GM12873 (cell line): ENCODE data around the gene TANGO2.

Experiments
- TF ChIP-seq, protein P1 (sequence below): IDR thresholded peaks from 2 replicates; pipeline ENCODE4 v1.5.1; 2012; ENCODE audit warnings: low read depth, mild to moderate bottlenecking, moderate library complexity, low read length, control low read depth; ENCODE audit not compliant: insufficient read depth; ENCODE audit errors: missing control alignments

The TANGO2 gene

DNA sequence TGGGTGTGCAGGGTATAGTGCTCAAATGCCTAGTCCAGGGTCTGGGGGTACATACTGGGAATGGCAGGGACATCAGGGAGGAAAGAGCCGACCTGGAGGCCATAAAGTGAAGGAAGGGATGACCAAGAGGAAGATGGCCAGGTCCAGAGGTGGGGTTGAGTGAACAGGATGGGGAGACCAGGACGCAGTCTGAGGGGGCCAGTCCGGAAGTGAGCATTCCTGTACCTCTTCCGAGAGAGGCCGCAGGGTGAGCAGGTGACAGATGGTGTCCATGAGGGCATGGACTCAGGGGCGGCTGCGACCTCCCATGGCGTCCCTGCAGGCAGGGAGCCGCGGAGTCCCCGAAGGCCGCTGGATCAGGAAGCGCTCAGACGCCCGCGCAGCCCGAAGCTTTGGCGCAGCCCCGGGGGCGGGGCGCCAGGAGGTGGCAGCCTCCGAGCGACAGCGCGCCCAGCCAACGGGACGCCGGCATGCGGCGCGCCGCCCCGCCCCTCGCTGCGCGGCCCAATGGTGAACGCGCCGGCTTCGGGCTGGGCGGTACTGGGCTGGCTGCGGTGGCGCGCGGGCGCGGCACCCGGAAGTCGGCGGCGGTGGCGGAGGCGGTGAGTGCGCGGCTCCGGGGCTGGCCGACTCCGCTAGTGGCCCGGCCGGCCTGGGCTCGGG, at the start of gene TANGO2:
Gene TANGO2 (plus strand): TSS at position 578 of the 663 bp plus-strand sequence. CDS start 15,689 bp downstream, outside the sequence.
- TF ChIP-seq, protein P1, sequence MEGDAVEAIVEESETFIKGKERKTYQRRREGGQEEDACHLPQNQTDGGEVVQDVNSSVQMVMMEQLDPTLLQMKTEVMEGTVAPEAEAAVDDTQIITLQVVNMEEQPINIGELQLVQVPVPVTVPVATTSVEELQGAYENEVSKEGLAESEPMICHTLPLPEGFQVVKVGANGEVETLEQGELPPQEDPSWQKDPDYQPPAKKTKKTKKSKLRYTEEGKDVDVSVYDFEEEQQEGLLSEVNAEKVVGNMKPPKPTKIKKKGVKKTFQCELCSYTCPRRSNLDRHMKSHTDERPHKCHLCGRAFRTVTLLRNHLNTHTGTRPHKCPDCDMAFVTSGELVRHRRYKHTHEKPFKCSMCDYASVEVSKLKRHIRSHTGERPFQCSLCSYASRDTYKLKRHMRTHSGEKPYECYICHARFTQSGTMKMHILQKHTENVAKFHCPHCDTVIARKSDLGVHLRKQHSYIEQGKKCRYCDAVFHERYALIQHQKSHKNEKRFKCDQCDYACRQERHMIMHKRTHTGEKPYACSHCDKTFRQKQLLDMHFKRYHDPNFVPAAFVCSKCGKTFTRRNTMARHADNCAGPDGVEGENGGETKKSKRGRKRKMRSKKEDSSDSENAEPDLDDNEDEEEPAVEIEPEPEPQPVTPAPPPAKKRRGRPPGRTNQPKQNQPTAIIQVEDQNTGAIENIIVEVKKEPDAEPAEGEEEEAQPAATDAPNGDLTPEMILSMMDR: no peak

DNA sequence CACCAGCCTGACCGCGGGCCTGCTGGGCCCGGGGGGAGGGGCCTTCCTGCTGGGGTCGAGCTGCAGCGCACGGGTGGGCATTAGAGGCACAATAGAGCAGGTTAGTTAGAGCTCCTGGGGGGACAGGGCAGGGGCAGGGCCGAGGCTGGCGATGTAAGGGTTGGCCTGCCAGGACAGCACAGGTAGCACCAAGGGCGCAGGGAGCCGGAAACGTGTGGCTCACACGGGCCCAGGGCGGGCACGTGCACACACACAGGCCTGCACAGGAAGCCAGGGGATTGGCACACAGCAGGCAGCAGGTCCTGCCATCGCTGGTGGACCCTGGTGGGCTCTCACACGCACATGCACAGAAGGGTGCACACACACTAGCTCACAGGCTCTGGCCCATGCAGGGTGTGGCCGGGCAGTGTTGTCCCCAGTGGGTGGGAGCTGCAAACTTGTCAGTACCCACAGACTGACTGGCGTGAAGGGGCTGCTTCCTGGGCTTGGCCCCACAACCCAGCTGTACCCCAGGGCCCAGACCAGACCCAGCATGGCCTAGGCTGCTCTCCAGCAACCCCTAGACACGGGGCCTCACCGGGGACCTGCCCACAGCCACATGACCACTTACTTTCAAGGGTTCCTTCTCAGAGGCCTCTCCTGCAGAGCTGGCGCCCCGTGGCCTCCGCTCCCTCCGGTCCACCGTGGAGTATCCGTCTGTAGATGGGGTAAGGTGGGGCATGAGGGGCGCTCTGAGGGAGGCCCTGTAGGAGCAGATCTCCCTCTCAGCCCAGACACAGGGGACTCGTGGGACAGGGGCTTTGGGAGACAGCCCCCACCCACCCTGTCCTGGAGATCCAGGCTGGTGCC, 49.4 kb upstream of the TANGO2 start:
- TF ChIP-seq, protein P1: no peak

DNA sequence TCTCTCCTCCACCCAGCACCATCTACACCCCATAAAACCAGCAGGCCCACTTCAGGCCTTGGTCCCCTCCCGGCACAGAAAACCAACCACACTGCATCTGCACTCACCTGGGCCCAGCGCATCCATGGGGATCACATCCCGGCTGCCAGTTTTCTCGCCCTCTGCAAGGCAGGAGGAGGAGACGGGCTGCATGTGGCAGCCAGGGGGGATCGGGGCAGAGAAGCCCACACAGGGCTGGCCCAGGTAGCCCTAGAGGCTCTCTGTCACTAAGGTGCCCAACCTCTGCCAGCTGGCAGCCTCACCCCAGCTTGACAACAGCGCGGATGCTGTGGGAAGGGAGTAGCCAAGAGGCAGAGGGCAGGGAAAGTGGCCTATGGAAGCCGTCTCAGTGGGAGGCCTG, 48.7 kb upstream of the TANGO2 start:
- TF ChIP-seq, protein P1: no peak

- TF ChIP-seq, protein P1: no peak
Measured at GRCh38 chr22:19972652-19973550, 48.0 kb upstream of the TANGO2 start.

DNA sequence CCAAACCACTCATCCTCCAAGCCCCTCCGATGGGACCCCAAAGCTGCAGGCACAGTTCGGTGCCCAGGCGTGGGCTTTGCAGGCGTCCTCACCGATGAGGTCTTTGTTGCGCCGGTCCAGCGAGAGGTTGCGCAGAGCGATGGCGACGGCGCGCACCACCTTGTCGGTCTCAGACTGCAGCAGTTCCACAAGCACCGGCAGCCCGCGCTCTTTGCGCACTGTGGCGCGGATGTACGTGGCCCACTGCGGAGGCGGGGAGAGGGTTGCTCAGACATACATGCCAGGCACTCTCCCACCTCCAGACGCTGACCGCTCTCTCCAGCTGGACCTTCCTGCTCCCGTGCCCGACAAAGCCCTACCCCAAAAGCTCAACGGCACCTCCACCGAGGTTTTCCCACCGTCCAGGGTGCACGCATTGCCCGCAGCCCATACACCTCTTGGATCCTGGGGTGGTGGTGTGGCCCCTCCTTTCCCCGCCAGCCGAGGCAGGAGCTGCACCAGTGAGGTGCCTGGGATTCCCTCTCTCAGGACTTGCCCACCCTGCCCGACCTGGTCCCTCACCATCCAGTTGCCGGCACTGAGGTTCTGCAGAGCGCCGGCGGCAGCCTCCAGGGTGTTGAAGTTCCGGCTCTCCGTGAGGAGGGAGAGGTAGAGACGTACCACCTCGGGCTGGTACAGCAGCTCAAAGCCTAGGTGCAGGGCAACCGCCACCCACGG, 47.2 kb upstream of the TANGO2 start:
- TF ChIP-seq, protein P1: no peak

DNA sequence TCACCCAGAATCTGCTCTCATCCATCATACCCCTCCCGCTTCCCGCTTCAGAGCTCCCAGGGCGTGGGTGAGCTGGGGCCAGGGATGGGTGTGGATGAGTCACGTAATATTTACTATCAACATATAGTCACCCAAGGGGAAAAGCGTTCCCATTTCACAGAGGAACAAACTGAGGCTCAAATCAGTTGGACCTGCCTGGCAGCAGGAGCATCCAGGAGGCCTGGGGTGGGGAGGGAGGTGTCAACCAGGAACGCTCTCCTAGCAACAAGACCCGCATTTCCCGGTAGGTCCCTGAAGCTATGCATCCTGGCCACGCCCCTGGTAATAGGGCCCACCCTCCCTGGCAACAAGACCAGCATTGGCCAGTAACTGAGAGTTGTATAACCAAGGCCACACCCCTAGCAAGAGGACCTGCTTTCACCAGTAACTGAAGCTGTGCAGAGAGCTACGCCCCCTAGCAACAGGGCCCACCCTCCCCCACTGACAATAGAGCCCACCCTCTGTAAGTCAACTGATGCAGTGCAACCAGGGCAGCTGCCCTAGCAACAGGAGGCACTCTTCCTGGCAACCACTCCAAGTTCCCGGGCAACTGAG, 46.5 kb upstream of the TANGO2 start:
- TF ChIP-seq, protein P1: no peak
